GM12878 (cell line): ENCODE data around the gene NEK2. TPM values are rescaled to one million over a fixed set of nuclear protein-coding genes. Genes with fewer than 3 reads are reported as not detected.

Source experiments
- ATAC-seq: fragments of 200-7000 bp; cut with Tn5 transposase; 3 replicates; pipeline ENCODE4 v1.9.1; 2020; ENCODE audit warnings: mild to moderate bottlenecking, moderate library complexity
- BruUV-seq: library from RNA; stranded (reverse); fragments of 400-500 nt; replicated peaks from 2 replicates; lab custom pipeline; 2021; lab: Mats Ljungman, UMichigan
- CTCF ChIA-PET: fragments of 300-600 bp; sonication (Branson Sonifier 250); formaldehyde crosslinking; extraction: SDS; loops from one replicate; lab custom pipeline; 2021; ENCODE audit warnings: inconsistent platforms; lab: Yijun Ruan, JAX
- POLR2A ChIA-PET: fragments of 350-600 bp; formaldehyde crosslinking; extraction: SDS; loops from one replicate; lab custom pipeline; 2021; ENCODE audit warnings: inconsistent platforms; lab: Charles Lee
- RAD21 ChIA-PET: fragments of 300-600 bp; sonication (Branson Sonifier 250); formaldehyde crosslinking; loops from one replicate; lab custom pipeline; 2023; ENCODE audit warnings: antibody characterized with exemption; ENCODE audit not compliant: unreplicated experiment; lab: Charles Lee
- SMC1A ChIA-PET: fragments of 300-600 bp; sonication (Branson Sonifier 250); formaldehyde crosslinking; loops from one replicate; lab custom pipeline; 2023; ENCODE audit not compliant: unreplicated experiment, uncharacterized antibody; lab: Charles Lee
- DNase-seq: peaks from one replicate; pipeline ENCODE4 v3.0.0-alpha.2; 2011; ENCODE audit warnings: low read depth, low spot score
- FAIRE-seq: peaks from 3 replicates; lab custom pipeline; 2011; peaks lifted over from hg19 to GRCh38; lab: Jason Lieb, UNC
- H2AFZ ChIP-seq: 2 replicates; pipeline ENCODE4 v1.6.0; 2011; ENCODE audit warnings: low read depth, low read length, control low read depth; ENCODE audit not compliant: control insufficient read depth
- H3K27ac ChIP-seq: 2 replicates; pipeline ENCODE4 v1.5.1; 2011; ENCODE audit warnings: control low read depth; ENCODE audit not compliant: control insufficient read depth, insufficient read depth
- H3K27me3 ChIP-seq, 2 experiments: replicated peaks in 1 of 2; 2 replicates each; pipeline versions ENCODE4 v1.6.0 to v1.6.1; 2011; ENCODE audit warnings: low read length in 1 of 2; ENCODE audit not compliant: control insufficient read depth in 2 of 2, insufficient read depth in 2 of 2
- H3K36me3 ChIP-seq, 2 experiments: 2 replicates each; pipeline ENCODE4 v1.5.1; 2011; ENCODE audit warnings: low read length in 1 of 2; ENCODE audit not compliant: control insufficient read depth in 2 of 2, insufficient read depth in 2 of 2
- H3K4me1 ChIP-seq: 2 replicates; pipeline ENCODE4 v1.6.1; 2011; ENCODE audit warnings: mild to moderate bottlenecking, low read length, moderate library complexity, mixed read lengths; ENCODE audit not compliant: control insufficient read depth, insufficient read depth
- H3K4me2 ChIP-seq: 2 replicates; pipeline ENCODE4 v1.6.0; 2011; ENCODE audit warnings: control low read depth; ENCODE audit not compliant: control insufficient read depth, insufficient read depth
- H3K4me3 ChIP-seq: fragments of 200-600 bp; sonication (generic); 2 replicates; pipeline ENCODE4 v1.5.1; 2016
- H3K79me2 ChIP-seq: 2 replicates; pipeline ENCODE4 v1.6.0; 2011; ENCODE audit warnings: low read length; ENCODE audit not compliant: control insufficient read depth, insufficient read depth
- H3K9ac ChIP-seq: 2 replicates; pipeline ENCODE4 v1.8.0; 2011; ENCODE audit warnings: low read length, control low read depth, mixed read lengths; ENCODE audit not compliant: control insufficient read depth, insufficient read depth
- H3K9me3 ChIP-seq: replicated peaks from 3 replicates; pipeline ENCODE4 v1.5.1; 2011; ENCODE audit warnings: mild to moderate bottlenecking, low read length; ENCODE audit not compliant: control insufficient read depth, insufficient read depth
- H4K20me1 ChIP-seq: 2 replicates; pipeline ENCODE4 v1.6.0; 2011; ENCODE audit not compliant: control insufficient read depth, insufficient read depth
- CEBPB ChIP-seq, 2 experiments: fragments of 150-350 bp in 1 of 2; IDR thresholded peaks; 2 replicates each; pipeline ENCODE4 v1.6.1; 2012 to 2014; ENCODE audit warnings: low read depth in 2 of 2, low read length in 2 of 2, borderline replicate concordance in 1 of 2, inconsistent platforms in 1 of 2
- HDAC2 ChIP-seq: fragments of 200-600 bp; sonication (generic); IDR thresholded peaks from 2 replicates; pipeline ENCODE4 v1.6.1; 2017
- IKZF2 ChIP-seq, 2 experiments: fragments of 450-650 bp; IDR thresholded peaks; 2 replicates each; pipeline ENCODE4 v1.6.1; 2017; ENCODE audit warnings: mild to moderate bottlenecking in 2 of 2, moderate library complexity in 2 of 2
- NFYB ChIP-seq: IDR thresholded peaks from 2 replicates; pipeline ENCODE4 v1.6.1; 2011; ENCODE audit warnings: low read depth, mild to moderate bottlenecking, low read length, improper control_type of control experiment, moderate library complexity; ENCODE audit not compliant: insufficient read depth
- PRDM15 ChIP-seq: fragments of 450-650 bp; formaldehyde crosslinking; IDR thresholded peaks from 2 replicates; pipeline ENCODE4 v1.4.0; 2020; ENCODE audit warnings: mild to moderate bottlenecking, moderate library complexity
- SKIL ChIP-seq: fragments of 450-650 bp; IDR thresholded peaks from 2 replicates; pipeline ENCODE4 v1.6.1; 2017; ENCODE audit warnings: mild to moderate bottlenecking, low read depth, inconsistent platforms; ENCODE audit not compliant: poor library complexity, severe bottlenecking
- SMC3 ChIP-seq: IDR thresholded peaks from 2 replicates; pipeline ENCODE4 v1.6.1; 2011; ENCODE audit warnings: low read length, improper control_type of control experiment, borderline replicate concordance
- TARDBP ChIP-seq: IDR thresholded peaks from 2 replicates; pipeline ENCODE4 v1.6.1; 2016; ENCODE audit warnings: borderline replicate concordance
- TCF7 ChIP-seq: IDR thresholded peaks from 2 replicates; pipeline ENCODE4 v1.6.1; 2014; ENCODE audit warnings: antibody characterized with exemption, borderline replicate concordance
- WRNIP1 ChIP-seq: IDR thresholded peaks from 2 replicates; pipeline ENCODE4 v1.6.1; 2011; ENCODE audit warnings: low read depth, low read length, improper control_type of control experiment, borderline replicate concordance
- ZBED1 ChIP-seq: IDR thresholded peaks from 2 replicates; pipeline ENCODE4 v1.6.1; 2016; ENCODE audit warnings: borderline replicate concordance
- ZNF24 ChIP-seq: fragments of 450-650 bp; IDR thresholded peaks from 2 replicates; pipeline ENCODE4 v1.6.1; 2017; ENCODE audit warnings: antibody characterized with exemption, mild to moderate bottlenecking
- WGBS: methylation state at CpG from one replicate; pipeline ENCODE4 v1.1.6; 2016; ENCODE audit warnings: low lambda C conversion rate; ENCODE audit not compliant: insufficient replicate concordance, insufficient coverage; ENCODE audit errors: missing lambda C conversion rate; 5-methylcytosine and 5-hydroxymethylcytosine counted together
- in situ Hi-C: fragments of 300-500 bp; cut with MboI; formaldehyde crosslinking; loops from 9 replicates; pipeline ENCODE4 v1.14.3; 2018; ENCODE audit warnings: mixed read lengths
- intact Hi-C: fragments of 100-400 bp; cut with micrococcal nuclease; formaldehyde crosslinking; loops from one replicate; pipeline ENCODE4 v1.14.2; 2022; ENCODE audit not compliant: unreplicated experiment
- polyA plus RNA-seq, 11 experiments: library from polyadenylated mRNA; depleted of rRNA in 4 of 11; unstranded in 6 of 11; stranded (reverse) in 5 of 11; fragments of >200 nt; fragmentation: Nextera tagmentation in 4 of 11; fragmentation: Illumina TruSeq in 1 of 11; extraction: Ambion mirVana in 4 of 11; extraction: Trizol in 1 of 11; gene quantifications; 1 replicate in 1 of 11; 2 replicates in 10 of 11; pipeline versions ENCODE4 v1.2.1 to v1.2.3, GENCODE V29; 2011 to 2016; ENCODE audit warnings: inconsistent platforms in 2 of 11, missing spikeins in 2 of 11, low read depth in 1 of 11
- total RNA-seq, 4 experiments: library from RNA; depleted of rRNA in 3 of 4; stranded (reverse); fragments of >200 nt in 3 of 4; fragmentation: Illumina TruSeq in 1 of 4; extraction: Trizol in 1 of 4; gene quantifications; 2 replicates each; pipeline versions ENCODE4 v1.2.1 to v1.2.3, GENCODE V29; 2013 to 2021
- TF ChIP-seq, protein P1 (sequence below): IDR thresholded peaks from 2 replicates; pipeline ENCODE4 v1.6.1; 2011; ENCODE audit warnings: low read depth, low read length, improper control_type of control experiment, borderline replicate concordance
- TF ChIP-seq, protein P2 (sequence below): fragments of 450-650 bp; IDR thresholded peaks from 2 replicates; pipeline ENCODE4 v1.6.1; 2016; ENCODE audit warnings: mild to moderate bottlenecking, moderate library complexity, borderline replicate concordance

Gene NEK2
- total and polyA plus RNA-seq, 10 of the 15 experiments (the other 5 are each of a cell fraction or from before 2014, with no cell fraction given): 16.7 to 49.7 (median 36.9) TPM

DNA sequence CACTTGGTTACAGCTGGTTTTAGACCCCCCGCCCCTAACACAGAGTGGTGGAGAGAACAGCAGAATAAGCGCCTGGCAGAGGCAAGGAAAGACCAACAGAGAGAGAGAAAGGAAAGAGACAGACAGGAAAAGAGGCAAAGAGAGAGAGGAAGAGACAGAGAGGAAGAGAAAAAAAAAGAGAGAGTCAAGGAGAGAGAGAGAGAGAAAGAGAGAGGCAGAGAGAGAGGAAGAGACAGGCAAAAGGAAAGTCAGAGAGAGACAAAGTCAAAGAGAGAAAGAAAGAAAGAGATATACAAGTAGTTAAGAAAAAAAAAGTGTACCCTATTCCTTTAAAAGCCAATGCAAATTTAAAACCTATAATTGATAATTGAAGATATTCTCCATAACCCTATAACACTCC is 13.0 kb upstream of the NEK2 start:
- Histone ChIP-seq H4K20me1 (no peaks in the 10 kb centered on the region), H3K36me3 (no peaks in the 10 kb centered on the region), H3K9ac (no peak overlapping the region), H3K4me1 (peaks cover 7% of the 10 kb centered on the region), H3K27me3 (no peaks in the 10 kb centered on the region), H3K4me3 (no peak overlapping the region), H3K4me2 (no peak overlapping the region), H3K9me3 (no peaks in the 10 kb centered on the region), H3K79me2 (no peaks in the 10 kb centered on the region), H3K27ac (no peak overlapping the region), H2AFZ (peak overlapping the region; percentile 80)
- RAD21 ChIA-PET: no interaction called here
- ATAC-seq (no peak), FAIRE-seq (no peak), DNase-seq (no peak)
- BruUV-seq: no TSS peak
- SMC1A ChIA-PET: interaction anchor here (15.7 kb wide), 1 partner anchor 6 kb away, joined by 311 read pairs; no protein-coding TSS in a partner anchor
- intact Hi-C loops: no loop called here
- CTCF ChIA-PET: no interaction called here
- POLR2A ChIA-PET: no interaction called here
- in situ Hi-C loops: loop anchor here (10.0 kb wide), 1 partner anchor 676 kb away; no protein-coding TSS in a partner anchor
- WGBS: 96% methylated on average over 2 of the region's 2 CpGs
- TF ChIP-seq, protein P1, sequence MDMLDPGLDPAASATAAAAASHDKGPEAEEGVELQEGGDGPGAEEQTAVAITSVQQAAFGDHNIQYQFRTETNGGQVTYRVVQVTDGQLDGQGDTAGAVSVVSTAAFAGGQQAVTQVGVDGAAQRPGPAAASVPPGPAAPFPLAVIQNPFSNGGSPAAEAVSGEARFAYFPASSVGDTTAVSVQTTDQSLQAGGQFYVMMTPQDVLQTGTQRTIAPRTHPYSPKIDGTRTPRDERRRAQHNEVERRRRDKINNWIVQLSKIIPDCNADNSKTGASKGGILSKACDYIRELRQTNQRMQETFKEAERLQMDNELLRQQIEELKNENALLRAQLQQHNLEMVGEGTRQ: no peak
- TF ChIP-seq ZBED1: no peak
- no peak for TF ChIP-seq TCF7
- no peak for TF ChIP-seq ZNF24
- TF ChIP-seq SMC3: no peak
- TF ChIP-seq, protein P2, sequence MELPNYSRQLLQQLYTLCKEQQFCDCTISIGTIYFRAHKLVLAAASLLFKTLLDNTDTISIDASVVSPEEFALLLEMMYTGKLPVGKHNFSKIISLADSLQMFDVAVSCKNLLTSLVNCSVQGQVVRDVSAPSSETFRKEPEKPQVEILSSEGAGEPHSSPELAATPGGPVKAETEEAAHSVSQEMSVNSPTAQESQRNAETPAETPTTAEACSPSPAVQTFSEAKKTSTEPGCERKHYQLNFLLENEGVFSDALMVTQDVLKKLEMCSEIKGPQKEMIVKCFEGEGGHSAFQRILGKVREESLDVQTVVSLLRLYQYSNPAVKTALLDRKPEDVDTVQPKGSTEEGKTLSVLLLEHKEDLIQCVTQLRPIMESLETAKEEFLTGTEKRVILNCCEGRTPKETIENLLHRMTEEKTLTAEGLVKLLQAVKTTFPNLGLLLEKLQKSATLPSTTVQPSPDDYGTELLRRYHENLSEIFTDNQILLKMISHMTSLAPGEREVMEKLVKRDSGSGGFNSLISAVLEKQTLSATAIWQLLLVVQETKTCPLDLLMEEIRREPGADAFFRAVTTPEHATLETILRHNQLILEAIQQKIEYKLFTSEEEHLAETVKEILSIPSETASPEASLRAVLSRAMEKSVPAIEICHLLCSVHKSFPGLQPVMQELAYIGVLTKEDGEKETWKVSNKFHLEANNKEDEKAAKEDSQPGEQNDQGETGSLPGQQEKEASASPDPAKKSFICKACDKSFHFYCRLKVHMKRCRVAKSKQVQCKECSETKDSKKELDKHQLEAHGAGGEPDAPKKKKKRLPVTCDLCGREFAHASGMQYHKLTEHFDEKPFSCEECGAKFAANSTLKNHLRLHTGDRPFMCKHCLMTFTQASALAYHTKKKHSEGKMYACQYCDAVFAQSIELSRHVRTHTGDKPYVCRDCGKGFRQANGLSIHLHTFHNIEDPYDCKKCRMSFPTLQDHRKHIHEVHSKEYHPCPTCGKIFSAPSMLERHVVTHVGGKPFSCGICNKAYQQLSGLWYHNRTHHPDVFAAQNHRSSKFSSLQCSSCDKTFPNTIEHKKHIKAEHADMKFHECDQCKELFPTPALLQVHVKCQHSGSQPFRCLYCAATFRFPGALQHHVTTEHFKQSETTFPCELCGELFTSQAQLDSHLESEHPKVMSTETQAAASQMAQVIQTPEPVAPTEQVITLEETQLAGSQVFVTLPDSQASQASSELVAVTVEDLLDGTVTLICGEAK: no peak
- no peak for TF ChIP-seq CEBPB (IDR thresholded peaks at IDR 0.05; ENCODE audit: borderline replicate concordance in 1 of 2, low read depth in 2 of 2, low read length in 2 of 2)
- no peak for TF ChIP-seq PRDM15
- no peak for TF ChIP-seq WRNIP1
- no peak for TF ChIP-seq SKIL
- TF ChIP-seq IKZF2 (IDR thresholded peaks at IDR 0.05): no peak
- no peak for TF ChIP-seq HDAC2
- no peak for TF ChIP-seq TARDBP
- no peak for TF ChIP-seq NFYB
